ENCODE data around the gene CSK. TPM values are rescaled to one million over a fixed set of nuclear protein-coding genes. Genes with fewer than 3 reads are reported as not detected.
A peak's percentile ranks its signal among the peaks of the same experiment; 100 is the strongest.

The CSK gene
- total and polyA plus RNA-seq, 2 donors from 2014 or later = 18.9 to 58.8 TPM

- peak in 4 of 5 donors; percentile 53 to 70 (median 64) for DNase-seq
- H3K27me3 ChIP-seq (ENCODE audit: control insufficient read depth, insufficient read depth, low read length) = no peaks in the 10 kb centered on the region
- no peak for FAIRE-seq
- TF ChIP-seq CTCF (IDR thresholded peaks at IDR 0.05; ENCODE audit: borderline replicate concordance, extremely low read depth, insufficient read depth) = peak; percentile 68
- H3K36me3 ChIP-seq (ENCODE audit: control insufficient read depth in 2 of 3, insufficient read depth in 3 of 3, low read length in 3 of 3) = peaks cover 0 to 7% (median 0%) of the 10 kb centered on the region in 3 donors
- H3K4me1 ChIP-seq (ENCODE audit: control insufficient read depth in 2 of 3, insufficient read depth in 2 of 3, low read depth in 1 of 3, low read length in 3 of 3) = no peaks in the 10 kb centered on the region
- no peak overlapping the region for H3K27ac ChIP-seq (ENCODE audit: low read depth in 2 of 2, low read length in 2 of 2)
- H3K4me3 ChIP-seq (ENCODE audit: low read length in 3 of 3) = no peak overlapping the region
- no peak overlapping the region for H3K9ac ChIP-seq (ENCODE audit: low read length in 3 of 3)
- H3K9me3 ChIP-seq (ENCODE audit: control insufficient read depth in 2 of 3, insufficient read depth in 1 of 3, low read length in 3 of 3) = no peaks in the 10 kb centered on the region
- intact Hi-C loops (cut with DNase I) = no loop called here
These were observed 53.5 kb downstream of the CSK start for GRCh38 chr15:74835312-74835823.

GRCh38 chr15:74836846-74837245, 55.0 kb downstream of the CSK start:
- no peak for FAIRE-seq
- H3K4me1 ChIP-seq (ENCODE audit: control insufficient read depth in 2 of 3, insufficient read depth in 2 of 3, low read depth in 1 of 3, low read length in 3 of 3) = peaks cover 0 to 11% (median 0%) of the 10 kb centered on the region in 3 donors
- no peaks in the 10 kb centered on the region for H3K9me3 ChIP-seq (ENCODE audit: control insufficient read depth in 2 of 3, insufficient read depth in 1 of 3, low read length in 3 of 3)
- H3K36me3 ChIP-seq (ENCODE audit: control insufficient read depth in 2 of 3, insufficient read depth in 3 of 3, low read length in 3 of 3) = peaks cover 0 to 11% (median 4%) of the 10 kb centered on the region in 3 donors
- H3K9ac ChIP-seq (ENCODE audit: low read length in 3 of 3) = no peak overlapping the region
- DNase-seq = no peak
- no peak for TF ChIP-seq CTCF (IDR thresholded peaks at IDR 0.05; ENCODE audit: borderline replicate concordance, extremely low read depth, insufficient read depth)
- H3K27me3 ChIP-seq (ENCODE audit: control insufficient read depth, insufficient read depth, low read length) = no peaks in the 10 kb centered on the region
- no peak overlapping the region for H3K27ac ChIP-seq (ENCODE audit: low read depth in 2 of 2, low read length in 2 of 2)
- no peak overlapping the region for H3K4me3 ChIP-seq (ENCODE audit: low read length in 3 of 3)
- intact Hi-C loops (cut with DNase I) = no loop called here

GRCh38 chr15:74837482-74838136, 55.7 kb downstream of the CSK start:
- no peak for TF ChIP-seq CTCF (IDR thresholded peaks at IDR 0.05; ENCODE audit: borderline replicate concordance, extremely low read depth, insufficient read depth)
- DNase-seq (no peak), FAIRE-seq (no peak)
- Histone ChIP-seq H3K4me3 (ENCODE audit: low read length in 3 of 3) (no peak overlapping the region), H3K27ac (ENCODE audit: low read depth in 2 of 2, low read length in 2 of 2) (no peak overlapping the region), H3K9ac (ENCODE audit: low read length in 3 of 3) (no peak overlapping the region), H3K27me3 (ENCODE audit: control insufficient read depth, insufficient read depth, low read length) (no peaks in the 10 kb centered on the region), H3K4me1 (ENCODE audit: control insufficient read depth in 2 of 3, insufficient read depth in 2 of 3, low read depth in 1 of 3, low read length in 3 of 3) (peaks cover 0 to 17% (median 0%) of the 10 kb centered on the region in 3 donors), H3K36me3 (ENCODE audit: control insufficient read depth in 2 of 3, insufficient read depth in 3 of 3, low read length in 3 of 3) (peaks cover 0 to 11% (median 4%) of the 10 kb centered on the region in 3 donors), H3K9me3 (ENCODE audit: control insufficient read depth in 2 of 3, insufficient read depth in 1 of 3, low read length in 3 of 3) (no peaks in the 10 kb centered on the region)
- intact Hi-C loops (cut with DNase I) = no loop called here
